H9 (cell line): ENCODE measurements around the gene CCDC91. TPM values are rescaled to one million over a fixed set of nuclear protein-coding genes. Genes with fewer than 3 reads are reported as not detected.

ENCODE experiments used
- DNase-seq: peaks from one replicate; pipeline ENCODE4 v3.0.0-alpha.2; 2017
- H2AFZ ChIP-seq: one replicate; pipeline ENCODE4 v1.6.1; 2013; ENCODE audit warnings: mild to moderate bottlenecking, low read length, control low read depth, moderate library complexity
- H2AK5ac ChIP-seq: 2 replicates; pipeline ENCODE4 v1.6.1; 2013; ENCODE audit warnings: low read length, control low read depth, mixed read lengths; ENCODE audit not compliant: insufficient read length
- H2BK120ac ChIP-seq: one replicate; pipeline ENCODE4 v1.6.1; 2013; ENCODE audit warnings: low read depth, mild to moderate bottlenecking, low read length, control low read depth, inconsistent platforms; ENCODE audit not compliant: poor library complexity, severe bottlenecking
- H2BK12ac ChIP-seq: 2 replicates; pipeline ENCODE4 v1.6.1; 2013; ENCODE audit warnings: low read length, control low read depth, mixed read lengths, low read depth; ENCODE audit not compliant: insufficient read length
- H2BK15ac ChIP-seq: 2 replicates; pipeline ENCODE4 v1.6.1; 2013; ENCODE audit warnings: low read depth, low read length, control low read depth
- H2BK20ac ChIP-seq: one replicate; pipeline ENCODE4 v1.6.1; 2013; ENCODE audit warnings: low read depth, mild to moderate bottlenecking, low read length, control low read depth, inconsistent platforms; ENCODE audit not compliant: poor library complexity, severe bottlenecking
- H2BK5ac ChIP-seq: 2 replicates; pipeline ENCODE4 v1.6.1; 2013; ENCODE audit warnings: low read length, control low read depth, mixed read lengths; ENCODE audit not compliant: insufficient read length
- H3K14ac ChIP-seq: 2 replicates; pipeline ENCODE4 v1.6.1; 2013; ENCODE audit warnings: low read length, control low read depth; ENCODE audit not compliant: insufficient read depth
- H3K18ac ChIP-seq: 2 replicates; pipeline ENCODE4 v1.6.1; 2013; ENCODE audit warnings: low read depth, mild to moderate bottlenecking, mixed read lengths, low read length, control low read depth; ENCODE audit not compliant: insufficient read length
- H3K23ac ChIP-seq: 2 replicates; pipeline ENCODE4 v1.6.1; 2013; ENCODE audit warnings: low read length, control low read depth, mixed read lengths, low read depth; ENCODE audit not compliant: insufficient read length
- H3K23me2 ChIP-seq: 2 replicates; pipeline ENCODE4 v1.6.1; 2013; ENCODE audit warnings: low read depth, mild to moderate bottlenecking, mixed read lengths, low read length, control low read depth; ENCODE audit not compliant: insufficient read length, poor library complexity, severe bottlenecking
- H3K27ac ChIP-seq: 2 replicates; pipeline ENCODE4 v1.5.1; 2013; ENCODE audit warnings: low read length, control low read depth, mixed read lengths, low read depth; ENCODE audit not compliant: insufficient read length
- H3K27me3 ChIP-seq: 2 replicates; pipeline ENCODE4 v1.6.1; 2013; ENCODE audit warnings: low read length, control low read depth, inconsistent platforms; ENCODE audit not compliant: insufficient read depth
- H3K4ac ChIP-seq: 2 replicates; pipeline ENCODE4 v1.6.1; 2013; ENCODE audit warnings: low read depth, mild to moderate bottlenecking, control low read depth, inconsistent platforms, low read length, moderate library complexity
- H3K4me1 ChIP-seq: 2 replicates; pipeline ENCODE4 v1.6.1; 2013; ENCODE audit warnings: low read length, control low read depth, inconsistent platforms; ENCODE audit not compliant: insufficient read depth
- H3K4me2 ChIP-seq: 2 replicates; pipeline ENCODE4 v1.6.1; 2013; ENCODE audit warnings: low read length, control low read depth, mixed read lengths; ENCODE audit not compliant: insufficient read length, insufficient read depth
- H3K56ac ChIP-seq: 2 replicates; pipeline ENCODE4 v1.6.1; 2013; ENCODE audit warnings: low read depth, mild to moderate bottlenecking, mixed read lengths, low read length, control low read depth; ENCODE audit not compliant: insufficient read length
- H3K79me1 ChIP-seq: 2 replicates; pipeline ENCODE4 v1.6.1; 2013; ENCODE audit warnings: low read depth, mild to moderate bottlenecking, moderate library complexity, low read length, control low read depth, inconsistent platforms; ENCODE audit not compliant: insufficient read depth, poor library complexity, severe bottlenecking
- H3K79me2 ChIP-seq: 2 replicates; pipeline ENCODE4 v1.6.1; 2013; ENCODE audit warnings: low read length, control low read depth, inconsistent platforms; ENCODE audit not compliant: insufficient read depth
- H3K9ac ChIP-seq: 2 replicates; pipeline ENCODE4 v1.6.1; 2013; ENCODE audit warnings: low read length, control low read depth, mixed read lengths; ENCODE audit not compliant: insufficient read length; ENCODE audit errors: extremely low read depth
- H3K9me3 ChIP-seq: one replicate; pipeline ENCODE4 v1.6.1; 2013; ENCODE audit warnings: low read depth, low read length, inconsistent platforms; ENCODE audit not compliant: control insufficient read depth
- H3T11ph ChIP-seq: one replicate; pipeline ENCODE4 v1.6.1; 2013; ENCODE audit warnings: mild to moderate bottlenecking, low read length, control low read depth, inconsistent platforms
- H4K20me1 ChIP-seq: one replicate; pipeline ENCODE4 v1.6.1; 2013; ENCODE audit not compliant: control insufficient read depth, insufficient read length, insufficient read depth
- H4K5ac ChIP-seq: 2 replicates; pipeline ENCODE4 v1.6.1; 2013; ENCODE audit warnings: low read depth, mild to moderate bottlenecking, mixed read lengths, low read length, control low read depth; ENCODE audit not compliant: insufficient read length
- H4K8ac ChIP-seq: replicated peaks from 2 replicates; pipeline ENCODE4 v1.6.1; 2013; ENCODE audit warnings: low read length, control low read depth, mixed read lengths, low read depth; ENCODE audit not compliant: insufficient read length
- H4K91ac ChIP-seq: 2 replicates; pipeline ENCODE4 v1.6.1; 2013; ENCODE audit warnings: low read depth, mild to moderate bottlenecking, moderate library complexity, mixed read lengths, low read length, control low read depth; ENCODE audit not compliant: insufficient read length
- H3K27ac Mint-ChIP-seq, 3 experiments: 2 replicates in 2 of 3; 3 replicates in 1 of 3; pipeline ENCODE4 v1.8.0; 2020 to 2021; ENCODE audit warnings: mixed read lengths in 3 of 3, mild to moderate bottlenecking in 1 of 3, moderate library complexity in 1 of 3
- H3K27me3 Mint-ChIP-seq: 2 replicates; pipeline ENCODE4 v1.8.0; 2021; ENCODE audit warnings: low read depth, mild to moderate bottlenecking, moderate library complexity, mixed read lengths
- H3K36me3 Mint-ChIP-seq, 3 experiments: 2 replicates in 2 of 3; 3 replicates in 1 of 3; pipeline ENCODE4 v1.8.0; 2020 to 2021; ENCODE audit warnings: low read depth in 3 of 3, mixed read lengths in 3 of 3; ENCODE audit not compliant: insufficient read depth in 1 of 3
- H3K4me1 Mint-ChIP-seq, 2 experiments: 2 replicates each; pipeline ENCODE4 v1.8.0; 2020; ENCODE audit warnings: mixed read lengths in 2 of 2
- H3K4me3 Mint-ChIP-seq, 2 experiments: 2 replicates in 1 of 2; 3 replicates in 1 of 2; pipeline ENCODE4 v1.8.0; 2020 to 2021; ENCODE audit warnings: mild to moderate bottlenecking in 2 of 2, mixed read lengths in 2 of 2, moderate library complexity in 1 of 2
- H3K9me3 Mint-ChIP-seq, 2 experiments: 2 replicates in 1 of 2; 3 replicates in 1 of 2; pipeline ENCODE4 v1.8.0; 2020; ENCODE audit warnings: mild to moderate bottlenecking in 2 of 2, mixed read lengths in 2 of 2, moderate library complexity in 1 of 2
- WGBS: extraction: QIAGEN DNeasy Blood & Tissue Kit; methylation state at CpG from one replicate; pipeline ENCODE4 v1.1.7; 2013; ENCODE audit warnings: missing lambda C conversion rate, low lambda C conversion rate, mixed read lengths; ENCODE audit not compliant: insufficient read length; ENCODE audit errors: extremely low coverage; 5-methylcytosine and 5-hydroxymethylcytosine counted together
- total RNA-seq: library from RNA; stranded (reverse); gene quantifications from 2 replicates; pipeline ENCODE4 v1.2.1, GENCODE V29; 2021
- TF ChIP-seq, protein P1 (sequence below): fragments of 200-600 bp; sonication (generic); conservative IDR thresholded peaks from 3 replicates; pipeline ENCODE4 v1.8.0; 2021; ENCODE audit warnings: antibody characterized with exemption, mild to moderate bottlenecking

CCDC91 gene
- total RNA-seq, 1 experiment from 2014 or later: 22.7 TPM

DNA sequence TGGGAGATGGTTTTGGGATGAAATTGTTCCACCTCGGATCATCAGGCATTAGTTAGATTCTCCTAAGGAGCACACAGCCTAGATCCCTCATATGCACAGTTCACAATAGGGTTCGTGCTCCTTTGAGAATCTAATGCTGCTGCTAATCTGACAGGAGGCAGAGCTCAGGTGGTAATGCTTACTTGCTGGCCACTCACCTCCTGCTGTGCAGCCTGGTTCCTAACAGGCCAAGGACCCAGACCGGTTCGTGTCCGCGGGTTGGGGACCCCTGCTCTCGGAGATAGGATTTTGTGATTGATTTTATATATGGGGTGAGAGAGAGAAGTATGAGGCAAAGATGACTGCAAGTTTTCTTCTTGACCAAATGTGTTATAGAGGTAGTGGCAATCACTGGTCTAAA is 57.5 kb downstream of the CCDC91 start:
- TF ChIP-seq, protein P1, sequence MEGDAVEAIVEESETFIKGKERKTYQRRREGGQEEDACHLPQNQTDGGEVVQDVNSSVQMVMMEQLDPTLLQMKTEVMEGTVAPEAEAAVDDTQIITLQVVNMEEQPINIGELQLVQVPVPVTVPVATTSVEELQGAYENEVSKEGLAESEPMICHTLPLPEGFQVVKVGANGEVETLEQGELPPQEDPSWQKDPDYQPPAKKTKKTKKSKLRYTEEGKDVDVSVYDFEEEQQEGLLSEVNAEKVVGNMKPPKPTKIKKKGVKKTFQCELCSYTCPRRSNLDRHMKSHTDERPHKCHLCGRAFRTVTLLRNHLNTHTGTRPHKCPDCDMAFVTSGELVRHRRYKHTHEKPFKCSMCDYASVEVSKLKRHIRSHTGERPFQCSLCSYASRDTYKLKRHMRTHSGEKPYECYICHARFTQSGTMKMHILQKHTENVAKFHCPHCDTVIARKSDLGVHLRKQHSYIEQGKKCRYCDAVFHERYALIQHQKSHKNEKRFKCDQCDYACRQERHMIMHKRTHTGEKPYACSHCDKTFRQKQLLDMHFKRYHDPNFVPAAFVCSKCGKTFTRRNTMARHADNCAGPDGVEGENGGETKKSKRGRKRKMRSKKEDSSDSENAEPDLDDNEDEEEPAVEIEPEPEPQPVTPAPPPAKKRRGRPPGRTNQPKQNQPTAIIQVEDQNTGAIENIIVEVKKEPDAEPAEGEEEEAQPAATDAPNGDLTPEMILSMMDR: no peak

More for the DNA sequence above, 57.5 kb downstream of the CCDC91 start:
- H4K5ac ChIP-seq: no peak overlapping the region
- peaks cover 2 to 11% (median 6%) of the 10 kb centered on the region in 3 experiments; a peak in 4 of 7 replicates for H3K36me3 Mint-ChIP-seq
- no peak overlapping the region for H2AFZ ChIP-seq
- no peak overlapping the region for H4K8ac ChIP-seq
- no peak overlapping the region for H3K27ac Mint-ChIP-seq
- peaks cover 0 to 6% of the 10 kb centered on the region in 2 experiments; a peak in 2 of 5 replicates for H3K9me3 Mint-ChIP-seq
- no peak overlapping the region for H3K4ac ChIP-seq
- H3K14ac ChIP-seq: no peak overlapping the region
- DNase-seq: no peak
- H3K23me2 ChIP-seq: no peaks in the 10 kb centered on the region
- no peak overlapping the region for H3K9ac ChIP-seq
- H3K27me3 ChIP-seq: no peaks in the 10 kb centered on the region
- H3K56ac ChIP-seq: no peak overlapping the region
- no peaks in the 10 kb centered on the region for H3K27me3 Mint-ChIP-seq
- no peak overlapping the region for H2BK15ac ChIP-seq
- H3T11ph ChIP-seq: no peak overlapping the region
- H3K79me2 ChIP-seq: no peaks in the 10 kb centered on the region
- no peaks in the 10 kb centered on the region for H3K9me3 ChIP-seq
- no peak overlapping the region for H3K18ac ChIP-seq
- no peak overlapping the region for H2BK12ac ChIP-seq
- H2AK5ac ChIP-seq: no peak overlapping the region
- no peaks in the 10 kb centered on the region for H4K20me1 ChIP-seq
- no peak overlapping the region for H3K4me3 Mint-ChIP-seq
- no peak overlapping the region for H3K23ac ChIP-seq
- H2BK20ac ChIP-seq: no peak overlapping the region
- no peak overlapping the region for H4K91ac ChIP-seq
- WGBS: no CpG with 5 or more reads among the region's 7 CpGs
- H3K4me2 ChIP-seq: no peak overlapping the region
- H2BK120ac ChIP-seq: no peak overlapping the region
- peaks cover 18 to 19% of the 10 kb centered on the region in 2 experiments for H3K4me1 Mint-ChIP-seq
- no peak overlapping the region for H3K27ac ChIP-seq
- no peak overlapping the region for H2BK5ac ChIP-seq
- H3K4me1 ChIP-seq: peaks cover 2% of the 10 kb centered on the region; the same call in 1 of the 2 replicates
- no peaks in the 10 kb centered on the region for H3K79me1 ChIP-seq
